Activated naive CD8-positive, alpha-beta T cell treated with anti-CD3 and anti-CD28 coated beads for 36 hours (primary cell): ENCODE measurements around the gene DTX4. TPM values are rescaled to one million over a fixed set of nuclear protein-coding genes. Genes with fewer than 3 reads are reported as not detected.
A peak's percentile ranks its signal among the peaks of the same experiment; 100 is the strongest.

Source experiments
- DNase-seq: peaks from one replicate; pipeline ENCODE4 v3.0.0; 2021
- H3K27ac Mint-ChIP-seq: one replicate; pipeline ENCODE4 v1.8.0; 2022; ENCODE audit warnings: mild to moderate bottlenecking, moderate library complexity, mixed read lengths
- H3K27me3 Mint-ChIP-seq: one replicate; pipeline ENCODE4 v1.8.0; 2022; ENCODE audit warnings: mild to moderate bottlenecking, mixed read lengths
- H3K36me3 Mint-ChIP-seq: one replicate; pipeline ENCODE4 v1.8.0; 2021; ENCODE audit warnings: mild to moderate bottlenecking, mixed read lengths
- H3K4me1 Mint-ChIP-seq: one replicate; pipeline ENCODE4 v1.8.0; 2021; ENCODE audit warnings: mixed read lengths
- H3K4me3 Mint-ChIP-seq: one replicate; pipeline ENCODE4 v1.8.0; 2022; ENCODE audit warnings: mild to moderate bottlenecking, moderate library complexity, mixed read lengths
- H3K9me3 Mint-ChIP-seq: one replicate; pipeline ENCODE4 v1.8.0; 2022; ENCODE audit warnings: mixed read lengths
- total RNA-seq, 2 experiments: library from RNA; stranded (reverse); gene quantifications; one replicate each; pipeline ENCODE4 v1.2.3, GENCODE V29; 2021

The DTX4 gene
- total RNA-seq, 2 experiments from 2014 or later = 0.10 to 0.49 TPM

DNA sequence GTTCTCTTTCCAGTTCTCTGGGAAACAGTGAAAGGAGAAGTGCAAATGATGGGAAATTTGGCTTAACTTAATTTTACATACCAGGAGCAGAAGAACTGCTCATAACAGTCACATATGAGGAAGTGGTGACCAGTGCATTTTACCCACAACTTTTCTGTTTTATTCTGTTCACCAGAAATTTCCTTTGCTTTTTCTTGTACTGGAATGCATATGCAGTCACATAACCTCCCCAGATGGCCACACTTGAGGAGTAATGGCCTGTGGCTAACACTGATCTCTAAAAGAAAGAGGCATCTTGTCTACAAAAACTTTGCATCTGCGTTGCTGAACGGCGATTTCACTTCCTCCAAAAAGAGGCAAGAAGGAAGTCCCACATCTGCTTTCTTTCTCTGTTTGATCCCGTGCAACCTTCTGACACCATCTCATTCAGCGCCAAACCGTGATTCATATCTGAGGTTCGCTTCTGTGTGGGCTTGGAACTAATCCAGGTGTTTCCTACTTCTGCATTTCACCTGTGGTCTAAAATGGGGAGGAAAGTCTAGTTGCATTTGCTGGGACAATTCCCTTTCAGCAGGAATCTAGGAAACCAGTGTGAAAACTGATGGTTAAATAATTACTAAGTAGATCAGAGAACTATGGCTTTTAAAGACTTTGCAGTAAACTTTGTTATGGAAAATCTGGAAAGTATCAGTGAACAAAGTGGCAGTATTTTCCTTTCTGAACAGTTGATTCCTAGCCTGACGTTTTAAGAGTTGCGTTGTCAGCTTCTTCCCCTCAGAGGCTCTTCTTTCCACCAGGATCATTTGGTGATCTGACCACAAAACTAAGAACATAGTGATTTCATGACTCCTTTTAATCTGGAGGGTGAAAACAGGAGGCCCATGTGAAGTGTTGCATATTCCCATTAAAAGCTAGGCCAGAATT, 45.0 kb downstream of the DTX4 start:
- Mint-ChIP-seq H3K9me3 (no peaks in the 10 kb centered on the region), H3K4me1 (peaks cover 19% of the 10 kb centered on the region), H3K27ac (no peak overlapping the region), H3K4me3 (no peak overlapping the region), H3K36me3 (no peaks in the 10 kb centered on the region), H3K27me3 (peaks cover 27% of the 10 kb centered on the region)
- peak; percentile 17 for DNase-seq

DNA sequence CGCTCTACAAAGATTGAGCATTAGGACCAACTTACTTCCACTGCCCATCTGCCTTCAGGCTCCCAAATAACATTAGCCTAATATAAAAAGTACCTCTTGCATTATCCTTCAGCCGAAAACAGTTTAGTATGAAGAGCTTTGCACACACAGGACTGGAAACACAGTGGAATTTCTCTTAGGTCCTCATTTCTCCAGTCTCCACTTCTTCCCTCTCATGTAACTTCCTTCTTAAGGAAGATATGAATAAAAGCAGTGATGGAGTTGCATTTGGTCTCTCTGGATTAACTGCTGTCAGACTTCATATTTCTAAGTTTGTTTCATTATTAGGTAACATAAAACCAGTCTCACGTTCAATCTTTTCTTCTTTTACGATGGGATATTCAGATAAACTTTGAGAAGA, 46.4 kb downstream of the DTX4 start:
- Mint-ChIP-seq H3K9me3 (no peaks in the 10 kb centered on the region), H3K27me3 (peaks cover 17% of the 10 kb centered on the region), H3K27ac (no peak overlapping the region), H3K4me3 (no peak overlapping the region), H3K36me3 (no peaks in the 10 kb centered on the region), H3K4me1 (peaks cover 16% of the 10 kb centered on the region)
- DNase-seq = no peak

DNA sequence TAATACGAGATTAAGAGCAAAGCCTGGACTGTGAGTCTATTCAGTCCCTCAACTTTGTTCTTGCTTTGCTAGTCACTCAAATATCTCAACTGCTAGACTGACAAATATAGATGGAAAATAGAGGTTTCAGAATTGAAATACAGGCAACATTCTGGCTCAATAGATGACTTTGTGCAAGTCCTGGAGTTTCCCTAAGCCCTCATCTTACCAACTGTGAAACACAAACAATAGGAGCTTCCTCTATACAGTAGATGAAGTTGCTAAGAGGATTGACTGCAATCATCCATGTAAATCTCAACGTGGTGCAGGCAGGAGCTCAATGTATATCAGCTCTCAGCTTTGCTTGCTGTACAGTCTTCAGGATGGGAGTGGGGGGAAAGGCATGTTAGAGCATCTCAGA, 47.0 kb downstream of the DTX4 start:
- H3K27ac Mint-ChIP-seq = no peak overlapping the region
- H3K9me3 Mint-ChIP-seq = no peaks in the 10 kb centered on the region
- peaks cover 17% of the 10 kb centered on the region for H3K27me3 Mint-ChIP-seq
- DNase-seq = no peak
- no peak overlapping the region for H3K4me3 Mint-ChIP-seq
- peaks cover 16% of the 10 kb centered on the region for H3K4me1 Mint-ChIP-seq
- H3K36me3 Mint-ChIP-seq = no peaks in the 10 kb centered on the region

DNA sequence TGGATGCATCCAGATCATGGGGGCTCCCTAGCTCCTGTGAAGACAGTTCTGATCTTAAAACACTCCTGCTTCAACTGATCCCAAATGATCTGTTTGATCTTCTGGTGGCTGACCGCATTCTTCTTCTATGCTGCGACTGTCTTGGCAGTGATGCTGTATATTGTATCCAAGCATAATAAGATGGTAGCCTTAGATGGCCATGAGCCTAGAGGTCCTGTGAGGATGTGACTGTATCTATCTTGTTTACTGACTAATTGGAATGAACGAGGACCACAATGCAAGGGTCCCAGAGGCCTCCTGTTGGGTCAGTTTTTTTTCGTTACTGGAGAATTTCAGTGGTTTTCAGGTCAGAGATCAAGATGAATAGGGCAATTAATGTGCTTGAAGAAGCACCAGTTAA, 47.9 kb downstream of the DTX4 start:
- Mint-ChIP-seq H3K36me3 (no peaks in the 10 kb centered on the region), H3K27ac (no peak overlapping the region), H3K27me3 (peaks cover 12% of the 10 kb centered on the region), H3K4me3 (no peak overlapping the region), H3K4me1 (peaks cover 18% of the 10 kb centered on the region), H3K9me3 (no peaks in the 10 kb centered on the region)
- no peak for DNase-seq

DNA sequence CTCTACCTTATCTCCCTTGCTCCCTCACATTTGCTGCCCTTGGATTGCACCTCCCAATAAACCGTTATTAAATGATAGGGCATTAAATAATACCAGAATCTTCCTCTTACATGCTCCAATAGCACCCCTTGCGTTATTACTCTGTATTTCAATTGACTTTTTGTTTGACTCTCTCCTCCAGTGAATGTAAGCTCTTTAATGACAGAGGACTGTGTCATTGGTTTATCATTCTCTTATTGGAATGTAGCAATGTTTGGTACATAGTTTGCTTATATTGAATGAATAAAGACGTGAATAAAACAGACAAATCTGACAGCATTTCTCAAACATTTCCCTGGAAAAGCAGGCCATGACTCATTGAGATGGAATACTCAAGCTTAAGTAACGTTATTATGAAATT, 49.5 kb downstream of the DTX4 start:
- no peaks in the 10 kb centered on the region for H3K9me3 Mint-ChIP-seq
- H3K4me1 Mint-ChIP-seq = peaks cover 21% of the 10 kb centered on the region
- no peak for DNase-seq
- H3K27ac Mint-ChIP-seq = no peak overlapping the region
- H3K4me3 Mint-ChIP-seq = no peak overlapping the region
- H3K27me3 Mint-ChIP-seq = peaks cover 15% of the 10 kb centered on the region
- no peaks in the 10 kb centered on the region for H3K36me3 Mint-ChIP-seq

DNA sequence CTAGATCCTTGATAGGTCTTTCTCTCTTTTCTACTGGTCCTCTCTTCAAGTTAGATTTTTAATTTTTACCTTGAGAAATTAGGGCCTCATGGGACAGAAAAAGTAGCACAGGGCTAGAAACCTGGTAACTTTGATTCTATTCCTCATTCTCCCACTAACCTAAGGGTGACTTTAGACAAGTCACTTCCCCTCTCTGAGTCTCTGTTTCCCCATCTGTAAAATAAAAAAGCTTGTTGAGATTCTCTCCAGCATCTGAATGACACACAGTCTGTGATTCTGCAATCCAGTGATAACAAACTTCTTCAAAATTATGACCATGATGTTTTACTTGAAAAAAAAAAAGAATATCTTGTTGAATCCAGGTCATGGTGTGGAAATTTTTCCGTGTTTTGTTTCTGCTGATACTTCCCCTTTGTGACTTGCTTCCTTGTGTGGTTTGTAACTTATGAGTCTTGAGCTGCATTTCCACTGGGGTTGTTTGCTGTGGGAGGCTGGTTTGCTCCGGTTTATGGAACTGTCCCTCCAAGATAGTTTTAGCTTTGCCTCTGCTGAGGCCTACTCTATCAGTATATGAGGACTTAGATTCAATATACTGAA, 50.6 kb downstream of the DTX4 start:
- Mint-ChIP-seq H3K4me1 (peaks cover 10% of the 10 kb centered on the region), H3K9me3 (no peaks in the 10 kb centered on the region), H3K27ac (no peak overlapping the region), H3K36me3 (no peaks in the 10 kb centered on the region), H3K4me3 (no peak overlapping the region), H3K27me3 (peaks cover 8% of the 10 kb centered on the region)
- DNase-seq = no peak

DNA sequence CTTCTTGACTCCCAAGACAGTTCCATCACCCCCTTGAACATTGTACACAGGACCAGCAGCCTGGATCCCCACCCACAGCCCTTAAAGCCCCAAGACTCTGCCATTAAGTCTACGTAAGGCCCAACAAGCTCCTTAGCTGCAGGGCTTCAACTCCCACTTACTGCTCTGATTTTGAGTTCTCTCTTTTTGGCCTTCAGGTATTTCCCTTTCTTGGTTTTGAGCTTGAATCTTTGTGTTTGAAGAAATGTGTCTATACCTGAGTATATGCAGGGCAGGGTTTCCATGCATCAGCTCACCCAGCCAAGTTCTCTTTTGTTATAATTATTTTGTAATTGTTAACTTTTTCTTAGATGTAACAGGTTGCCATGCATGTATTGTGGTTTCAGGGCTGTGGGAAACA, 51.2 kb downstream of the DTX4 start:
- H3K4me1 Mint-ChIP-seq = peaks cover 9% of the 10 kb centered on the region
- no peak overlapping the region for H3K4me3 Mint-ChIP-seq
- no peaks in the 10 kb centered on the region for H3K9me3 Mint-ChIP-seq
- H3K27ac Mint-ChIP-seq = no peak overlapping the region
- DNase-seq = no peak
- peaks cover 4% of the 10 kb centered on the region for H3K27me3 Mint-ChIP-seq
- no peaks in the 10 kb centered on the region for H3K36me3 Mint-ChIP-seq

DNA sequence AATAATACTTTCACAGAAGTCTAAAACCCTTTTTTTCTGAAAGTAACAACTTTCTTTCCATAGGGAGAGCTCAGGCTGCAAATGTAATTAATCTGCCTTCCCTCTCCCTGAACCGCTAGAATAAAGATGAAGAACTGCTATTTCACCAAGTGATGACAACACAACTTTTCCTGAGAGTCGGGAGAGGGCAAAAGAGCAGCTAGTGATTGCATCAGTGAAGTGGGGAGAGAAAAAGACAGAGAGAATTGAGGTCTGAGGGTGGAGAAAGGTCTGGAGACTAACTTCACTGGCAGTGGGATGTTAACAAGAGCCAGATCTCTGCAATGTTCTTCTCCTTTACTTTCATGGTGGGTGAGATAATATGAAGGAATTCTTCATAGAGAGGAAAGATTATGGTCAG, 51.7 kb downstream of the DTX4 start:
- Mint-ChIP-seq H3K27me3 (peaks cover 4% of the 10 kb centered on the region), H3K4me1 (peaks cover 9% of the 10 kb centered on the region), H3K9me3 (no peaks in the 10 kb centered on the region), H3K27ac (no peak overlapping the region), H3K36me3 (no peaks in the 10 kb centered on the region), H3K4me3 (no peak overlapping the region)
- no peak for DNase-seq

DNA sequence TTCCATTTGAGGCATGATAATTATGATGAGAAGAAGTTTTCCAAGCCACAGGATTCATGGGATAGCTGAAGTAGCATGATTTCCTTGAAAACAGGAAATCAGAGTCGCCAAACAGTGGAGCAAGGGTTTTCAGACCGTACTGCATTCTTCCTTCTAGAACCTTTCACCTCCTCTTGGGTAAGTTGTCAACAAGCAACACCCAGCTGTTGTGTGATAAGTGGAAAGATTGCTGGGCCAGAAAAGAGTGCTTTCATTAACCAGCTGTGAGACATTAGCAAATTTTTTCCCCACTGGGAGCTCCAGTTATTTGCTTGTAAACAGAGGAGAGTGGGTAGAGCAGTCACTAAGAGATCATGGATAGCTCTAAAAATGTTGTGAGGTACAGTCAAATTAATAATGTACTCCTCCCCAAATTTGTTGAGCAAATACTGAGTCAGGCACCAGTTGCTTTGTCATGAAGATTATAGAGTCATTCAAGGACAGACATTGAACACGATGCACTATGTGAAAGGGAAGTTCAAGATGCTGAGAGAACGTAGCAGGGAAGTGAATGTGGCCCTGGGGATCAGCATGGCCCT, 52.5 kb downstream of the DTX4 start:
- no peak overlapping the region for H3K4me3 Mint-ChIP-seq
- peaks cover 5% of the 10 kb centered on the region for H3K4me1 Mint-ChIP-seq
- H3K36me3 Mint-ChIP-seq = no peaks in the 10 kb centered on the region
- DNase-seq = no peak
- H3K27ac Mint-ChIP-seq = no peak overlapping the region
- H3K9me3 Mint-ChIP-seq = no peaks in the 10 kb centered on the region
- H3K27me3 Mint-ChIP-seq = peaks cover 4% of the 10 kb centered on the region

DNA sequence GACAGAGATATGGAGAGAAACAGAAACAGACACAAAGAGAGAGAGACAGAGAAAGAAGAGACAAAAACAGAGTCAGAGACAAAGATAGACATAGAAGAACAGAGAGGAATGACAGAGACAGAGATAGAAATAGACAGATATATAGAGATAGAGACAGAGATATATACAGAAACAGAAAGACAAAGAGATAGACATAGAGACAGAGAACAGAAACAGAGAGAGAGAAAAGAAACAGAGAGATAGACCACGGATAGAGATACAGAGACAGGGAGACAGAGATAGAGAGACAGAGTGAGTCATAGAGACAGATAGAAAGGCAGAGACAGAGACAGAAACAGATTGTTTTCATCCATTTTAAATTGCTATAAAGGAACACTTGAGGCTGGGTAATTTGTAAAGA, 53.1 kb downstream of the DTX4 start:
- Mint-ChIP-seq H3K9me3 (no peaks in the 10 kb centered on the region), H3K4me3 (no peak overlapping the region), H3K27me3 (peaks cover 4% of the 10 kb centered on the region), H3K36me3 (no peaks in the 10 kb centered on the region), H3K27ac (no peak overlapping the region), H3K4me1 (peaks cover 5% of the 10 kb centered on the region)
- no peak for DNase-seq

DNA sequence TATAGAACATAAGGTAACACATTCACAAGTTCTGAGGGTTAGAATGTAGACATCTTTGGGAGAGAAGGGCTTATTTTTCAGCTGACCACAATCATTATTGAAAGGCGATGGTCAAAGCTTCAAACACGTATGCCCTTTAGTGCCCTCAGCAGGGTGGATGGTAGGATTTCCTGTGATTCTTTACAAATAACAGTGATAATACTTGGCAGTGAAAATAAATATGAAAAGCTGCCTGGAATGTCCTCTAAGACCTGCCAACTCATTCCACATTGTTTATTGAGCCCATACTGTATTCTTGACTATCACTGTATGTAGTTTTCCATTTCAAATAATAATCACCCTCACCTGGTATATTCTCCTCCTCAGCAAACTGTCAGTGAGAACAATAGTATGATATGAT, 54.5 kb downstream of the DTX4 start:
- Mint-ChIP-seq H3K9me3 (no peaks in the 10 kb centered on the region), H3K4me3 (no peak overlapping the region), H3K27me3 (peaks cover 4% of the 10 kb centered on the region), H3K4me1 (peaks cover 5% of the 10 kb centered on the region), H3K27ac (no peak overlapping the region), H3K36me3 (no peaks in the 10 kb centered on the region)
- no peak for DNase-seq

DNA sequence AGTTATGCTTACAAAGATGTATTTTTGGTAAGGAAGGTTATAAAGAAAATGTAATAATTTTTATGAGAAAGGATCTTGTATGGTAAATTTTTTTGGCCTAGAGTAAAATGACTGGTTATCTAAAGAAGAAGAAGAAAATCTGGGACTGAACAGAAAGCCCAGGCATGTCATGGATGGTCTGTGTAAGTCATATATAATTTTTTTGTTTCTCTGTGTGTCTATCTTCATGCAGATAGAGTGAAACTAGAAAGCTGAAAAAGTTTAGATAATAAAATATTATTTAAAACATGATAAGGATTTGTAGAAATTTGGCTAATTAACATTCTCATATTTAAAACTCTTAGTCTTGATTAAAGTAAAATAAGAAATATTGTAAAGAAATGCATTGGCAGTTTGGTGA, 68.4 kb downstream of the DTX4 start:
- no peaks in the 10 kb centered on the region for H3K4me1 Mint-ChIP-seq
- H3K36me3 Mint-ChIP-seq = peaks cover 5% of the 10 kb centered on the region
- no peak overlapping the region for H3K27ac Mint-ChIP-seq
- no peaks in the 10 kb centered on the region for H3K27me3 Mint-ChIP-seq
- H3K9me3 Mint-ChIP-seq = peaks cover 23% of the 10 kb centered on the region
- no peak for DNase-seq
- H3K4me3 Mint-ChIP-seq = no peak overlapping the region

DNA sequence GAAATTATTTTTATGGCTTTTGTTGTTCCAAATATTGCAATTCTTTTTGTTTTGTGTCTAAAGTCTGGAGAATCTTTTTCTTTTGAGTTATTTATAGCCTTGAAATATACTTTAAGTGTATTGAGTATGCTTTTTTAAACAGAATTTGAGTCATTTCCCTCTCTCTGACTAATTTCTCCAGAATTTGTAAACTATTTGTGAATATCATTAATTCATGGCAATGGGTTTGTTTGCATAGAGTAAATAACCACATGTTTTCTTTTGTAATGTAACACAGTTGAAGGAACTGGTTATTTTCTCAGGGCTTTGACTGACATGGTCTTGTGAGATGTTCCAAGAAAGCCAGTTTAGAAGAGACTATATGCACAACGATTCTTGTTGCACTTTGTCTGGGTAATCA, 71.7 kb downstream of the DTX4 start:
- H3K27ac Mint-ChIP-seq = no peak overlapping the region
- H3K36me3 Mint-ChIP-seq = peaks cover 4% of the 10 kb centered on the region
- no peak overlapping the region for H3K4me3 Mint-ChIP-seq

DNA sequence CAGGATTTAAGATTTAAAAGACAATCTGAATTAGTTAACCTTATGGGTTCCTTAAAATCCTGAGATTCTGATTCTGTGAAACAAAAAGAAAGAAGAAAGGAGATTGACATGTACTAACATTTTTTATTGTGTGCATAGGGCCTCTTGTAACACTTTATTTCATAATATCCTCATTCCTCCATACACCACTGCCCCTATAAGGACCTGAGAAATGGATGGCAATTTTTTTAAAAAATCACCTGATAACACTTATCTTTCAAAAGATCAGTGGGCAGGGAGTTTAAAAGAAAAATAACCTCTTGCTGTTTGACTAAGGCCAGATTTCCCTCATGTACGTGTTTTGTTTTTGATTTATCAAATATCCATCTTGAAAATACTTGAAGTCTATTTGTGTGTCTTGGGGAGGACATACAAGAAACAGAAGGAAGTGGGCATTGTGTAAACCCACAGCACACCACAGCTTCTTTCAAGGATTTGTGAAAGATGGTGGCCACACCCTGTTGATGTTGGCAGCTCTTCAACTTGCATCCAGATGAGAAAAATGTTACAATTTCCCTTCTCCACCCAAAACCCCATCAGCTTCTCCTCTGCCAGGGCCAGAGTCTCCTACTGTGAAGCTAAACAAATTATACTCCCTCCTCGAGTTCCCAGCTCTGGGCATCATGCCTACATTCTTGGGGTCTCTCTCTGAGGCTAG, 75.7 kb downstream of the DTX4 start:
- H3K9me3 Mint-ChIP-seq = no peaks in the 10 kb centered on the region
- H3K27ac Mint-ChIP-seq = no peak overlapping the region
- no peak for DNase-seq
- no peaks in the 10 kb centered on the region for H3K36me3 Mint-ChIP-seq
- H3K4me3 Mint-ChIP-seq = no peak overlapping the region
- H3K27me3 Mint-ChIP-seq = no peaks in the 10 kb centered on the region
- H3K4me1 Mint-ChIP-seq = peaks cover 12% of the 10 kb centered on the region

More for the DNA sequence above, 71.7 kb downstream of the DTX4 start:
- peaks cover 11% of the 10 kb centered on the region for H3K9me3 Mint-ChIP-seq
- DNase-seq = no peak
- peaks cover 10% of the 10 kb centered on the region for H3K4me1 Mint-ChIP-seq
- H3K27me3 Mint-ChIP-seq = no peaks in the 10 kb centered on the region

DNA sequence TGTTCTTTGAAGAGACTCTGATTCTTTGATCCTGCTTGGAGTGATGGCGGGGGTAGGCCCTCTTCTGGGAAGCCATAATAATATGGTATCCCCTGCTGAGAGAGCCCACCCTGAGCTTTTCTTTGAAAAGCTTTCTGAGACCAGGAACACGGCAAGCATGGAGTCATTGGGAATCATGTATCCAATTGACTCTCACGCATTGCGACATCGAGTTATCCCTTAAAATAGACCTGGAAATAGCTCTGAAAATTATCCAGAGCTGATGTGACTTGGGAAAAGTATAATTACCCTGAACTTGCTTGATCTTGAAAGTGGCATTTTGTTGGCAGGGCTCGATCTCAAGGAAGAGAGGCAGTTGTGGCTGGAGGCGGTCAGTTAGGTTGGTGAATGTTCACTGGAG, 77.6 kb downstream of the DTX4 start:
- no peak overlapping the region for H3K4me3 Mint-ChIP-seq

More for the DNA sequence above, 77.6 kb downstream of the DTX4 start:
- Mint-ChIP-seq H3K4me1 (peaks cover 12% of the 10 kb centered on the region), H3K27me3 (no peaks in the 10 kb centered on the region), H3K27ac (no peak overlapping the region), H3K9me3 (no peaks in the 10 kb centered on the region), H3K36me3 (no peaks in the 10 kb centered on the region)
- no peak for DNase-seq
